HG02588 (cell line): ENCODE results near the gene SLC44A2.

Experiments
- ATAC-seq: cut with Tn5 transposase; IDR thresholded peaks from one replicate; pipeline ENCODE4 v1.9.1; 2021; ENCODE audit warnings: mild to moderate bottlenecking, moderate library complexity; ENCODE audit not compliant: unreplicated experiment

Gene SLC44A2

GRCh38 chr19:10680545-10681135, 55.3 kb downstream of the SLC44A2 start:
- no peak for ATAC-seq

- no peak for ATAC-seq
These were observed 56.3 kb downstream of the SLC44A2 start for GRCh38 chr19:10681658-10682057.

- ATAC-seq, result no peak
These were observed 57.2 kb downstream of the SLC44A2 start for GRCh38 chr19:10682397-10683063.

- no peak for ATAC-seq
These were observed 57.7 kb downstream of the SLC44A2 start for GRCh38 chr19:10683064-10683426.

- no peak for ATAC-seq
These were observed 58.2 kb downstream of the SLC44A2 start for GRCh38 chr19:10683582-10683981.

- ATAC-seq, result no peak
These were observed 59.9 kb downstream of the SLC44A2 start for GRCh38 chr19:10685210-10685609.

- no peak for ATAC-seq
These were observed 60.8 kb downstream of the SLC44A2 start for GRCh38 chr19:10686193-10686592.

GRCh38 chr19:10686661-10687517, 61.5 kb downstream of the SLC44A2 start:
- ATAC-seq, result no peak

- no peak for ATAC-seq
These were observed 62.4 kb downstream of the SLC44A2 start for GRCh38 chr19:10687518-10688288.

GRCh38 chr19:10688545-10689280, 63.4 kb downstream of the SLC44A2 start:
- ATAC-seq, result no peak

GRCh38 chr19:10690341-10690781, 65.0 kb downstream of the SLC44A2 start:
- ATAC-seq, result no peak

- no peak for ATAC-seq
These were observed 66.0 kb downstream of the SLC44A2 start for GRCh38 chr19:10691178-10691881.

- no peak for ATAC-seq
These were observed 66.5 kb downstream of the SLC44A2 start for GRCh38 chr19:10691883-10692282.

- ATAC-seq, result no peak
These were observed 67.4 kb downstream of the SLC44A2 start for GRCh38 chr19:10692673-10693264.
